Fibroblast of lung (primary cell): ENCODE measurements around the gene CYP24A1.

Experiments used
- CTCF ChIP-seq, 2 donors: IDR thresholded peaks in 1 of 2; conservative IDR thresholded peaks in 1 of 2; 1 replicate in 1 of 2; 2 replicates in 1 of 2; pipeline ENCODE4 v1.5.1; 2011 to 2012; ENCODE audit warnings: low read length in 2 of 2, control low read depth in 1 of 2, inconsistent platforms in 1 of 2, low read depth in 1 of 2, mild to moderate bottlenecking in 1 of 2
- EZH2 ChIP-seq: IDR thresholded peaks from 2 replicates; pipeline ENCODE4 v1.5.1; 2012; ENCODE audit warnings: low read length, control low read depth, mild to moderate bottlenecking; ENCODE audit errors: missing control alignments

- TF ChIP-seq CTCF (conservative IDR thresholded peaks at IDR 0.05 in 1 of 2, IDR thresholded peaks at IDR 0.05 in 1 of 2; ENCODE audit: low read depth in 1 of 2, low read length in 2 of 2) (no peak), EZH2 (no peak)
Measured at GRCh38 chr20:54178256-54178655, 4.5 kb upstream of the CYP24A1 start.
